ENCODE data around the gene NDP.

GRCh38 chrX:43939187-43939926 is 33.8 kb downstream of the NDP start:
- TF ChIP-seq NFE2L1 (CRISPR knock-in tag; IDR thresholded peaks at IDR 0.05) = no peak
- TF ChIP-seq E2F4 (CRISPR knock-in tag; IDR thresholded peaks at IDR 0.05; ENCODE audit: borderline replicate concordance, low read depth) = no peak
- no peak for TF ChIP-seq ZBTB21 (CRISPR knock-in tag; IDR thresholded peaks at IDR 0.05; ENCODE audit: borderline replicate concordance)
- TF ChIP-seq CTCF (IDR thresholded peaks at IDR 0.05) = no peak
- TF ChIP-seq ATF6 (CRISPR knock-in tag; IDR thresholded peaks at IDR 0.05) = no peak
- no peak for TF ChIP-seq ERG (CRISPR knock-in tag; IDR thresholded peaks at IDR 0.05)
- TF ChIP-seq USF2 (CRISPR knock-in tag; IDR thresholded peaks at IDR 0.05) = no peak
- TF ChIP-seq ATF3 (CRISPR knock-in tag; conservative IDR thresholded peaks at IDR 0.05) = no peak

Data from WTC11 (cell line).